ENCODE measurements around the gene CCNF.

Gene CCNF

DNA sequence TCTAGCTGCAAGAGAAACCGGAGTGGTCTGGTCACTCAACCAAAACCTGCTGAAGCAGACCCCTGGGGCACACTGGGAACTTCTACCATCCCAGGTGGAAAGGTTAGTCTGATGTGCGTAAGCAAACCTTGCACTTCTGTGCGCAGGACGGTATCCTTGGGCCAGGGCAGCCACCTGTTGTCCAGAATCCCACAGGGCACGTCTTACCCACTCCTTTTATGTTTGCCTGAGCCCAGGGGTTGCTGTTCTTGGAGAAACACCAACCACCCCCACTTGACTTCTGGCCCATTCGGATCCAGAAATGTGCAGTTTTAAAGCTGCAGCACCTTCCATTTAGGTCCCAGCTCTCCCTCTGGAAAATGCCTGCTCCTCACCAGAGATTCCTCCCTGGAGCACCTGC, 64.4 kb downstream of the CCNF start:
- TF ChIP-seq, protein P1, sequence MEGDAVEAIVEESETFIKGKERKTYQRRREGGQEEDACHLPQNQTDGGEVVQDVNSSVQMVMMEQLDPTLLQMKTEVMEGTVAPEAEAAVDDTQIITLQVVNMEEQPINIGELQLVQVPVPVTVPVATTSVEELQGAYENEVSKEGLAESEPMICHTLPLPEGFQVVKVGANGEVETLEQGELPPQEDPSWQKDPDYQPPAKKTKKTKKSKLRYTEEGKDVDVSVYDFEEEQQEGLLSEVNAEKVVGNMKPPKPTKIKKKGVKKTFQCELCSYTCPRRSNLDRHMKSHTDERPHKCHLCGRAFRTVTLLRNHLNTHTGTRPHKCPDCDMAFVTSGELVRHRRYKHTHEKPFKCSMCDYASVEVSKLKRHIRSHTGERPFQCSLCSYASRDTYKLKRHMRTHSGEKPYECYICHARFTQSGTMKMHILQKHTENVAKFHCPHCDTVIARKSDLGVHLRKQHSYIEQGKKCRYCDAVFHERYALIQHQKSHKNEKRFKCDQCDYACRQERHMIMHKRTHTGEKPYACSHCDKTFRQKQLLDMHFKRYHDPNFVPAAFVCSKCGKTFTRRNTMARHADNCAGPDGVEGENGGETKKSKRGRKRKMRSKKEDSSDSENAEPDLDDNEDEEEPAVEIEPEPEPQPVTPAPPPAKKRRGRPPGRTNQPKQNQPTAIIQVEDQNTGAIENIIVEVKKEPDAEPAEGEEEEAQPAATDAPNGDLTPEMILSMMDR (IDR thresholded peaks at IDR 0.05; ENCODE audit: low read depth, low read length) = no peak
- in situ Hi-C loops (cut with HindIII; ENCODE audit: low sequenced_read_pairs) = no loop called here
- no peak overlapping the region for H3K4me3 ChIP-seq (ENCODE audit: low read depth, low read length)
- no peak for DNase-seq (ENCODE audit: low read depth, low spot score)

DNA sequence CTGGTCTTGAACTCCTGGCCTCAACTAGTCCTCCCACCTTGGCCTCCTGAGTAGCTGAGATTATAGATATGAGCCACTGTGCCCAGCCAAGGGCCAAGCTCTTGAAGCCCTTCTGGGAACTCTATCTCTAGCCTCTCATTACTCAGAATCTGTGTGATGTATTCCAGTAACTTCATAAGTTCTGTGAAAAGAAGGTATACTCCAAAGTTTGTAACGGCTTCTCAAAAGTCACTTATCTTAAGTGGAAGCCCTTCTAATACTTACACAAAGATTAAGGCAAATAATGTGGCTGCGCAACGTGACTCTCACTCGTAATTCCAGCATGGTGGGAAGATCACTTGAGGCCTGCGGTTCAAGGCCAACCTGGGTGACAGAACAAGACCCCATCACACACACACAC, 65.4 kb downstream of the CCNF start:
- TF ChIP-seq, protein P1 (IDR thresholded peaks at IDR 0.05; ENCODE audit: low read depth, low read length) = no peak
- in situ Hi-C loops (cut with HindIII; ENCODE audit: low sequenced_read_pairs) = no loop called here
- DNase-seq (ENCODE audit: low read depth, low spot score) = no peak
- H3K4me3 ChIP-seq (ENCODE audit: low read depth, low read length) = no peak overlapping the region

DNA sequence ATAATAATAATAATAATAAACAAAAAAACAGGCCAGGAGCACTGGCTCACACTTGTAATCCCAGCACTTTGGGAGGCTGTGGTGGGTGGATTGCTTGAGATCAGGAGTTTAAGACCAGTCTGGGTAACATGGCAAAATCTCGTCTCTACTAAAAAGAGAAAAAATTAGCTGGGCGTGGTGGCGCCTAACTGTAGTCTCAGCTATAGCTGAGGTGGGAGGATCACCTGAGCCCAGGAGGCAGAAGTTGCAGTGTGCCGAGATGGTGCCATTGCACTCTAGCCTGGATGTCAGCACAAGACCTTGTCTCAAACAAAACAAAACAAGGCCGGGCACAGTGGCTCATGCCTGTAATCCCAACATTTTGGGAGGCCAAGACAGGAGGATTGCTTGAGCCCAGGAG, 65.8 kb downstream of the CCNF start:
- in situ Hi-C loops (cut with HindIII; ENCODE audit: low sequenced_read_pairs) = no loop called here
- no peak for DNase-seq (ENCODE audit: low read depth, low spot score)
- TF ChIP-seq, protein P1 (IDR thresholded peaks at IDR 0.05; ENCODE audit: low read depth, low read length) = no peak

DNA sequence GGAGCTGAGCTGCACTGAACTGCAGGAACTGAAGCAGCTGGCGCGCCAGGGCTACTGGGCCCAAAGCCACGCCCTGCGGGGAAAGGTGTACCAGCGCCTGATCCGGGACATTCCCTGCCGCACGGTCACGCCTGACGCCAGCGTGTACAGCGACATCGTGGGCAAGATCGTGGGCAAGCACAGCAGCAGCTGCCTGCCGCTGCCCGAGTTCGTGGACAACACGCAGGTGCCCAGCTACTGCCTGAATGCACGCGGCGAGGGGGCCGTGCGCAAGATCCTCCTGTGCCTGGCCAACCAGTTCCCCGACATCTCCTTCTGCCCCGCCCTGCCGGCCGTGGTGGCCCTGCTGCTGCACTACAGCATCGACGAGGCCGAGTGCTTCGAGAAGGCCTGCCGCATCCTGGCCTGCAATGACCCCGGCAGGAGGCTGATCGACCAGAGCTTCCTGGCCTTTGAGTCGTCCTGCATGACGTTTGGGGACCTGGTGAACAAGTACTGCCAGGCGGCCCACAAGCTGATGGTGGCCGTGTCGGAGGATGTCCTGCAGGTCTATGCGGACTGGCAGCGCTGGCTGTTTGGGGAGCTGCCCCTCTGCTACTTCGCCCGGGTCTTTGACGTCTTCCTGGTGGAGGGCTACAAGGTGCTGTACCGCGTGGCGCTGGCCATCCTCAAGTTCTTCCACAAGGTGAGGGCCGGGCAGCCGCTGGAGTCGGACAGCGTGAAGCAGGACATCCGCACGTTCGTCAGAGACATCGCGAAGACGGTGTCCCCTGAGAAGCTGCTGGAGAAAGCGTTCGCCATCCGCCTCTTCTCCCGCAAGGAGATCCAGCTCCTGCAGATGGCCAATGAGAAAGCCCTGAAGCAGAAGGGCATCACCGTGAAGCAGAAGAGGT, 67.2 kb downstream of the CCNF start:
- no peak for DNase-seq (ENCODE audit: low read depth, low spot score)
- TF ChIP-seq, protein P1 (IDR thresholded peaks at IDR 0.05; ENCODE audit: low read depth, low read length) = no peak
- H3K4me3 ChIP-seq (ENCODE audit: low read depth, low read length) = no peak overlapping the region
- in situ Hi-C loops (cut with HindIII; ENCODE audit: low sequenced_read_pairs) = no loop called here

More for the DNA sequence above, 65.8 kb downstream of the CCNF start:
- no peak overlapping the region for H3K4me3 ChIP-seq (ENCODE audit: low read depth, low read length)

DNA sequence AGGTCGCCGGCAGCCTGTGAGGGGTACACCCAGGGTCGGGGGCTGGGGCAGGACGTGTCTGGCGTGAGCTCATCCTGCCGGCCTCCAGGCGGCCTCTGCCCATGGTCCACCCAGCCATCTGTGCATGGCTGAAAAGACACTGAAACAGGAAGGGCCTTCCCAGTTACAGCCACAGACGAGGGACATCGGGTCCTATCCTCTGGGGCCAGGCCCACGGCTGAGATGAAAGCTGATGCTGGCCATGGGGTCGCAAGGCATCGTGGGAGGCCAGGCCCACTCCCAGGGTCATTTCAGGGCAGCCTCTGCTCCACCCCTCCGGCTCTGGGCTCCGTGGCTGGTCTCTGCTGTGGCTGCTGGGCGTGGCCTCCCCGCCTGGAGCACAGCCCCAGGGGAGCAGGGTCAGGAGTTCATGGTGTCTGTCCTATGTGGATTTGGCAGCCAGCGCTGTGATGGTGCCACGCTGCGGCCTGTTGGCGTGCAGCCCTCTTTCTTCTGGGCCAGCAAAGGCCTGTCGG, 67.9 kb downstream of the CCNF start:
- no peak overlapping the region for H3K4me3 ChIP-seq (ENCODE audit: low read depth, low read length)
- DNase-seq (ENCODE audit: low read depth, low spot score) = no peak
- in situ Hi-C loops (cut with HindIII; ENCODE audit: low sequenced_read_pairs) = no loop called here
- TF ChIP-seq, protein P1 (IDR thresholded peaks at IDR 0.05; ENCODE audit: low read depth, low read length) = no peak

DNA sequence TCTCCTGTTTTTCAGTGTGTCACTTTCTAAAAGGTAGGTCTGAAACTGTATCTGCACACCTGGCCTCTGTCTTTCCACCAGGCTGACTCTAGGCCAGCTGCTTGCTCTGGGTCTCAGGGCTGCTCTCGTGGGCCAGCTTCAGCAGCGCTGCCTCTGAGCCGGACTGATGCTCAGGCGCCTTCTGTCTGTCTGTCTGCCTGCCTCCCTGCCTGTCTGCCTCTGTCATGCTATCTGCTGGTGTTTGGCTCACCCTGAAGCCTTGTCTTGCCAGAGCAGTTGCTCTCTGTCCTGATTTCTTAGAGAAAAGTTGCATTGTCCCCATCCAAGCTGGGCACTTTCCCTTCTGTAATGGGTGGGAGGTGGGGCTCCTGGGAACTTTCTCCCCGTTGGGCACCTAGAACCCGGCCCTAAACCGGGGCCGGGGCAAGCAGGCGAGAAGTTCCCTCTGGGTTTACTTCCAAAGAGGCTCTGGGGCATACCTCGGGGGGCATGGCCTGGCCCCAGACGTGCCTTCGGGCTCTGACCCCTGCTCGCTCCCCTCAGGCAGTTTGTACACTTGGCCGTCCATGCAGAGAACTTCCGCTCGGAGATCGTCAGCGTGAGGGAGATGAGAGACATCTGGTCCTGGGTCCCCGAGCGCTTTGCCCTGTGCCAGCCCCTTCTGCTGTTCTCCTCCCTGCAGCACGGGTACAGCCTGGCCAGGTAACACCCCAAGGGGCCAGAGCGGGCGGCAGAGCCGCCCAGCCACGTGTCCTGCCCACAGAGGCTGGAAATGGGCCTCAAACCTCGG, 68.6 kb downstream of the CCNF start:
- in situ Hi-C loops (cut with HindIII; ENCODE audit: low sequenced_read_pairs) = no loop called here
- TF ChIP-seq, protein P1 (IDR thresholded peaks at IDR 0.05; ENCODE audit: low read depth, low read length) = no peak
- H3K4me3 ChIP-seq (ENCODE audit: low read depth, low read length) = no peak overlapping the region
- DNase-seq (ENCODE audit: low read depth, low spot score) = no peak
